Activated T-cell treated with anti-CD3 and anti-CD28 coated beads, Interleukin-2, amount 50 U/mL, for 4 hours (primary cell): ENCODE data around the gene UCHL3. TPM values are rescaled to one million over a fixed set of nuclear protein-coding genes. Genes with fewer than 3 reads are reported as not detected.

Experiments used
- ATAC-seq, 2 donors: fragments of 200-7000 bp; cut with Tn5 transposase; one replicate each; pipeline ENCODE4 v1.10.0; 2021
- DNase-seq: peaks from one replicate; pipeline ENCODE4 v3.0.0-alpha.2; 2020
- H3K27me3 Mint-ChIP-seq: one replicate; pipeline ENCODE4 v1.8.0; 2021; ENCODE audit warnings: low read depth, mixed read lengths
- H3K36me3 Mint-ChIP-seq: one replicate; pipeline ENCODE4 v1.8.0; 2022; ENCODE audit warnings: mixed read lengths; ENCODE audit not compliant: insufficient read depth
- H3K4me1 Mint-ChIP-seq: one replicate; pipeline ENCODE4 v1.8.0; 2021; ENCODE audit warnings: low read depth, mixed read lengths
- H3K4me3 Mint-ChIP-seq: one replicate; pipeline ENCODE4 v1.8.0; 2021; ENCODE audit warnings: mild to moderate bottlenecking, moderate library complexity, mixed read lengths
- H3K9me3 Mint-ChIP-seq: one replicate; pipeline ENCODE4 v1.8.0; 2021; ENCODE audit warnings: mixed read lengths
- total RNA-seq, 3 donors: library from RNA; stranded (reverse); gene quantifications; one replicate each; pipeline ENCODE4 v1.2.1, GENCODE V29; 2021

The UCHL3 gene
- total RNA-seq, 3 donors from 2014 or later, result 48.7 to 56.6 (median 51.9) TPM

- ATAC-seq (no peak), DNase-seq (no peak)
- Mint-ChIP-seq H3K27me3 (no peaks in the 10 kb centered on the region), H3K4me1 (peaks cover 8% of the 10 kb centered on the region), H3K4me3 (no peak overlapping the region), H3K36me3 (peaks cover 45% of the 10 kb centered on the region), H3K9me3 (peaks cover 8% of the 10 kb centered on the region)
Observed at GRCh38 chr13:75579529-75579928, 29.9 kb downstream of the UCHL3 start.

DNA sequence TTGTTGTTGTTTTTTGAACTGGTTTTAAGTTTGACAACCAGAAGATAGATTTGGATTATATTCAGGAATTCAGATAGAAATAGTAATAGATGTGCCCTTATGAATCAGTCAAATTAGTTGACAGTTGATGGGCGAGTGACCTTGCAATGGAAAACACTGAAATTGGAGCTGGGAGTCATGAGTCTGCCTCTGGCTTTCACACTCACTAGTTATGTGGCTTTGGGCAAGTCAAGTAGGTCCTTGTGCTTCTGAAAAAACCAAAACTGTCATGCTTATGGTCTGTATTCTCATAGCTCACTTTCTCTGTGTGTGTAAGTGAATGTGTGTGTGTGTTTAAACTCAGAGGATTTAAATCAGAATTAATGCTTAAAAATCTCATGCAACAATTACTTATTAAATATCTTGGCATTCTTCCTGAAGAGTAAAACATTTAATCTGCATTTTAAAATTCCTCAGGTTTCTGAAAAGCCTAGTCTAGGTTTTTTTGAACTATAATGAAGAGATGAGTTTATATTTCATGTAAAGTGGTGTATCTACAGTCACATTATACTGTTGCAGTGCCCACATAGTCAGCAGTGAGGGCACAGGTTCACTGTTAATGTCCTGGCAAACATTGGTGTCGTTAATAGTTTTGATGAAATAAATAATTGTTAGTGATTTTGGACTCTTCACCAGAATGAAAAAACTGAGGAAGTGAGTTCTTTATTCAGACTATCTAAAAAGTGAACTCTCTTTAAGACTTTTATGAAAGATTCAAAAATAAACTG, 32.5 kb downstream of the UCHL3 start:
- Mint-ChIP-seq H3K9me3 (peaks cover 11% of the 10 kb centered on the region), H3K4me3 (no peak overlapping the region), H3K36me3 (peaks cover 41% of the 10 kb centered on the region), H3K27me3 (no peaks in the 10 kb centered on the region), H3K4me1 (peaks cover 15% of the 10 kb centered on the region)
- DNase-seq (no peak), ATAC-seq (no peak)

- Mint-ChIP-seq H3K4me1 (peaks cover 15% of the 10 kb centered on the region), H3K36me3 (peaks cover 40% of the 10 kb centered on the region), H3K9me3 (peaks cover 11% of the 10 kb centered on the region), H3K4me3 (no peak overlapping the region), H3K27me3 (no peaks in the 10 kb centered on the region)
- ATAC-seq (no peak), DNase-seq (no peak)
Observed at GRCh38 chr13:75583091-75583490, 33.5 kb downstream of the UCHL3 start.

- Mint-ChIP-seq H3K27me3 (no peaks in the 10 kb centered on the region), H3K36me3 (peaks cover 48% of the 10 kb centered on the region), H3K9me3 (peaks cover 11% of the 10 kb centered on the region), H3K4me1 (peaks cover 8% of the 10 kb centered on the region), H3K4me3 (no peak overlapping the region)
- no peak for DNase-seq
- ATAC-seq, result no peak
Observed at GRCh38 chr13:75585153-75585552, 35.6 kb downstream of the UCHL3 start.

GRCh38 chr13:75587679-75588078, 38.1 kb downstream of the UCHL3 start:
- DNase-seq (no peak), ATAC-seq (no peak)
- Mint-ChIP-seq H3K4me1 (peaks cover 8% of the 10 kb centered on the region), H3K36me3 (peaks cover 49% of the 10 kb centered on the region), H3K9me3 (peaks cover 11% of the 10 kb centered on the region), H3K27me3 (no peaks in the 10 kb centered on the region), H3K4me3 (no peak overlapping the region)

DNA sequence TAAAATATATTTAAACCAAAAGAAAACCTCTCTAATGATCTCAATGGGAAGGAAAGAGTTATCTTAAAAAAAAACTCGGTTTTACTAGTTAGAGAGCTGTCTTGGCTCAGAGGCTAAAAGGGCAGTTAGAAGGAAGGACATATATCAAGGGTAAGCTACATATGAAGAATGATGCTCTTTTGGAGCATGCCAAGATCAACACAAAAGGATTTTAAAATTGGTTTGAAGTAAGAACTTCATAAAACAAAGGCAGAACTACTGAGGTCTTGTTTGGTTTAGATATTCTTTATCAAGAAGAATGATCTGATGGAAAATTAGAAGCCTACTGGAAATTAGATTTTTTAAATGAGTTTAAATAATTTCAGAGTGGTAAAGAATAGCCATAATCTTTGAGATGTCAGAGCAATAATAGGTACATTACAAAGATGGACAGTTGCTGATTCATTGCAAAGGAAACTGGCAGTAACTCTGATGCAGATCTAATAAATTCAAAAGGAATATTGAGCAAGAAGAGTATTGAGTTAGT, 47.1 kb downstream of the UCHL3 start:
- ATAC-seq (no peak), DNase-seq (no peak)
- Mint-ChIP-seq H3K36me3 (peaks cover 31% of the 10 kb centered on the region), H3K9me3 (no peaks in the 10 kb centered on the region), H3K27me3 (no peaks in the 10 kb centered on the region), H3K4me3 (no peak overlapping the region), H3K4me1 (no peaks in the 10 kb centered on the region)

DNA sequence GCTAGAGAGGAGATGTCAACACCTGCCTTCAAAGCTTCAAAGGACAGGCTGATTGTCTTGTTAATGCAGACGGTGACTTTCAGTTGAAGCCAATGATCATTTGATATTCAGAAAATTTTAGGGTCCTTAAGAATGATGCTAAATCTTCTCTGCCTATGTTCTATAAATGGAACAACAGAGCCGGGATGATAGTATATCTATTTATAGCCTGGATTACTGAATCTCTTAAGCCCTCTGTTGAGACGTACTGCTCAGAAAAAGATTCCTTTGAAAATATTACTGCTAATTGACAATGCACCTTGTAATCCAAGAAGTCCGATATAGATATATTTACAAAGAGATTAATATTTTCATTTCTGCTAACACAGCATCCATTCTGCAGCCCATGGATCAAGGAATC, 50.8 kb downstream of the UCHL3 start:
- ATAC-seq (no peak), DNase-seq (no peak)
- peaks cover 31% of the 10 kb centered on the region for H3K36me3 Mint-ChIP-seq
- H3K27me3 Mint-ChIP-seq, result no peaks in the 10 kb centered on the region
- no peaks in the 10 kb centered on the region for H3K4me1 Mint-ChIP-seq
- no peak overlapping the region for H3K4me3 Mint-ChIP-seq
- H3K9me3 Mint-ChIP-seq, result no peaks in the 10 kb centered on the region

DNA sequence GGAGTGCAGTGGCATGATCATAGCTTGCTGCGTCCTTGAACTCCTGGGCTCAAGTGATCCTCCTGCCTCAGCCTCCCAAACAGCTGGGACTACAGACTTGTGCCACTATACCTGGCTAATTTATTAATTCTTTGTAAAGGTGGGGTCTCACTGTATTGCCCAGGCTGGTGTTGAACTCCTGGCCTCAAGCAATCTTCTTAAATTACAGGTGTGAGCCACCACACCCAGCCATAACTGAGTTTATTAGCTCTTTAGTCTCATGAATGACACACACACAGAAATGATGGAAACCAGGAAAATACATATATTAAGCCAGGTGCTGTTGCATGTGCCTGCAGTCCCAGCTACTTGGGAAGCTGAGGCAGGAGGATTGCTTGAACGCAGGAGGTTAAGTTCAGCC, 53.4 kb downstream of the UCHL3 start:
- no peaks in the 10 kb centered on the region for H3K27me3 Mint-ChIP-seq
- peaks cover 28% of the 10 kb centered on the region for H3K36me3 Mint-ChIP-seq
- DNase-seq, result no peak
- H3K4me1 Mint-ChIP-seq, result no peaks in the 10 kb centered on the region
- H3K4me3 Mint-ChIP-seq, result no peak overlapping the region
- H3K9me3 Mint-ChIP-seq, result no peaks in the 10 kb centered on the region
- ATAC-seq, result no peak

DNA sequence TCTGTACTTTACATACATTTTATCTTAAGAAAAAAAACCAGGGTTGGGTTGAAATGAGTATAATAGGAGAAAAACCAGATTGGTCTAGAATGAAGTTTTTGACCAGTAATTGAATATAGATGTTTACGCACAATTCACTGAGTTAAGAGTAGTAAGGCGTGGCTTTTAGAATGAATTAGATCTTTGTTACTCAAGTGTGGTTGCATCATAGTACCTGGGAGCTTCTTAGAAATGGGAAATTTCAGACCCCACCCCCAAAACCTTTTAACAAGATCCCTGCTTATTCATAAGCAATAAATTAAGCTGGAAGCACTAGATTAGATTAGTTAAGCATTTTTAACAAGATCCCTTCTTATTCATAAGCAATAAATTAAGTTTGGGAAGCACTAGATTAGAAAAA, 57.9 kb downstream of the UCHL3 start:
- Mint-ChIP-seq H3K36me3 (peaks cover 22% of the 10 kb centered on the region), H3K9me3 (no peaks in the 10 kb centered on the region), H3K4me3 (no peak overlapping the region), H3K4me1 (no peaks in the 10 kb centered on the region), H3K27me3 (no peaks in the 10 kb centered on the region)
- DNase-seq (no peak), ATAC-seq (no peak)

- no peaks in the 10 kb centered on the region for H3K27me3 Mint-ChIP-seq
- ATAC-seq, result no peak
- no peaks in the 10 kb centered on the region for H3K4me1 Mint-ChIP-seq
- no peak overlapping the region for H3K4me3 Mint-ChIP-seq
- peaks cover 26% of the 10 kb centered on the region for H3K36me3 Mint-ChIP-seq
- no peaks in the 10 kb centered on the region for H3K9me3 Mint-ChIP-seq
- DNase-seq, result no peak
Observed at GRCh38 chr13:75610466-75610865, 60.9 kb downstream of the UCHL3 start.

DNA sequence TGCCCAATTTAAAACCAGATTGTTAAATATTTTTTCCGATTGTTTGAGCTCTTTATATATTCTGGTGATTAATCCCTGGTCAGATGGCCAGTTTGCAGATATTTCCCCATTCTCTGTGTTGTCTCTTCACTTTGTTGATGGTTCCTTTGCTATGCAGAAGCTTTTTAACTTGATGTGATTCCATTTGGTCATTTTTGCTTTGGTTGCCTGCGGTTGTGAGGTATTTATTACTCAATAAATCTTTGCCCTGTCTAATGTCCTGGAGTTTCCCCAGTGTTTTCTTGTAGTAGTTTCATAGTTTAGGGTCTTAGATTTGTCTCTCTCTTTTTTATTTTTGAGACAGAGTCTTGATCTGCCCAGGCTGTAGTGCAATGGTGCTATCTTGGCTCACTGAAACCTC, 62.8 kb downstream of the UCHL3 start:
- Mint-ChIP-seq H3K9me3 (no peaks in the 10 kb centered on the region), H3K27me3 (no peaks in the 10 kb centered on the region), H3K4me3 (no peak overlapping the region), H3K36me3 (peaks cover 18% of the 10 kb centered on the region), H3K4me1 (no peaks in the 10 kb centered on the region)
- no peak for ATAC-seq
- DNase-seq, result no peak

DNA sequence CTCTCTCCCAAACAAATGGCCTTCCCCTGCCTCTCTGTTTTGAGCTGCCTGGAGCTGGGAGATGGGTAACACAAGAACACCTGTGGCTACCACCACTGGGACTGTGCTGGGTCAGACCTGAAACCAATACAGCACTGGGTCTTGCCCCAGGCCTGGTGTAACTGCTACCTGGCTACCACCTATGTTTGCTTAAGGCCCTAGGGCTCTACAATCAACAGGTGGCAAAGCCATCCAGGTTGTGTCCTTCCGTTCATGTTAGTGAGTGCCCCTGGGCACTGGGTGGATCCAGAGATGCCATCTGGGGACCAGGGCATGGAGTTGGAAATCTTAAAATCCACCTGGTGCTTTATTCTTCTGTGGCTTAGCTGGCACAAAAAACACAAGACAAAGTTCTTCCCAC, 67.6 kb downstream of the UCHL3 start:
- H3K4me1 Mint-ChIP-seq, result no peaks in the 10 kb centered on the region
- DNase-seq, result no peak
- no peaks in the 10 kb centered on the region for H3K9me3 Mint-ChIP-seq
- no peak overlapping the region for H3K4me3 Mint-ChIP-seq
- ATAC-seq, result no peak
- peaks cover 21% of the 10 kb centered on the region for H3K36me3 Mint-ChIP-seq
- no peaks in the 10 kb centered on the region for H3K27me3 Mint-ChIP-seq

DNA sequence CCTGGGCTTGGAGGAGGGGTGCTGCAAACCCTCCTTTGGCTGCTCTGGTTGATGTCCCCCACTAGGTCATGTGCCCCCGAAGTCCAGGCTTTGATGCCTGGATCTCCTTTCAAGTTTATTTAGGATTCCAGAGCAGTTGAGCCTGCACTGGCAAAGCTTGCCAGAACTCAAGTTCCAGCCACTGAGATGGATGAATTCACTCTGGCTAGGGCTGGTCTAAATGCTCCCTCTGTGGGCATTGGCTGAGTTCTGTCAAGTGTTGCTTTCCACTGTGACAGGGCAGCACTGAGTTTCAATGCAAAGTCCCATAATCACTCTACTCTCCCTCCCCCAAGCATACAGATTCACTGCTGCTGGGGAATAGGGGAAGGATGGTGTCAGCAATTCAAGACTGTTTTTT, 68.7 kb downstream of the UCHL3 start:
- no peaks in the 10 kb centered on the region for H3K4me1 Mint-ChIP-seq
- DNase-seq, result no peak
- no peaks in the 10 kb centered on the region for H3K9me3 Mint-ChIP-seq
- peaks cover 21% of the 10 kb centered on the region for H3K36me3 Mint-ChIP-seq
- no peaks in the 10 kb centered on the region for H3K27me3 Mint-ChIP-seq
- H3K4me3 Mint-ChIP-seq, result no peak overlapping the region
- no peak for ATAC-seq

- DNase-seq (no peak), ATAC-seq (no peak)
- no peak overlapping the region for H3K4me3 Mint-ChIP-seq
- no peaks in the 10 kb centered on the region for H3K9me3 Mint-ChIP-seq
- no peaks in the 10 kb centered on the region for H3K27me3 Mint-ChIP-seq
- H3K36me3 Mint-ChIP-seq, result peaks cover 28% of the 10 kb centered on the region
- no peaks in the 10 kb centered on the region for H3K4me1 Mint-ChIP-seq
Observed at GRCh38 chr13:75620020-75620419, 70.4 kb downstream of the UCHL3 start.

DNA sequence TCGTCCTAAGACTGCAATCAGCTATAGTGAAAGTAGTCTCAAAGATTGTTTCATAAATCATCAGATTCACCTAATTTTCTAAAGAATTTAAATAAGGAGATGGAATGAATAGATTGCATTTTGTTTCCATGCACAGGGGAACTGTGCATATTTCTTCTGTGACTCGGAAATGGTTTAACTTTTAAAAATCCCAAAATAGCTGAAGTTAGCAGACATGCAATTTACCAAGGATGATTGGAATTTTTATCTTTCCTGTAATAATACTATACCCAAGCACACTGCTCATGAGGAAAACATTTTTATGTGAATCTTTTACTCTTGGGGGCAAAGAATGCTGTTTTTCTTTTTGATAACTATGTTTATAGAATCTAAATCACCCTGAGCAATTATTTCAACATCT, 71.6 kb downstream of the UCHL3 start:
- Mint-ChIP-seq H3K4me3 (no peak overlapping the region), H3K4me1 (no peaks in the 10 kb centered on the region), H3K9me3 (no peaks in the 10 kb centered on the region), H3K27me3 (no peaks in the 10 kb centered on the region), H3K36me3 (peaks cover 35% of the 10 kb centered on the region)
- ATAC-seq, result no peak
- DNase-seq, result no peak
